H1 (cell line): ENCODE results near the gene DYNLT5.

ENCODE experiments used
- CTCF ChIP-seq, 3 experiments: IDR thresholded peaks; 1 replicate in 2 of 3; 2 replicates in 1 of 3; pipeline versions ENCODE4 v1.5.1 to v1.6.1; 2011; ENCODE audit warnings: low read length in 3 of 3, mild to moderate bottlenecking in 3 of 3, inconsistent platforms in 2 of 3, low read depth in 1 of 3, moderate library complexity in 1 of 3; ENCODE audit not compliant: insufficient read depth in 1 of 3; ENCODE audit errors: control extremely low read depth in 1 of 3
- FOSL1 ChIP-seq: IDR thresholded peaks from 2 replicates; pipeline ENCODE4 v1.6.1; 2011; ENCODE audit warnings: mild to moderate bottlenecking, low read depth, low read length, moderate library complexity; ENCODE audit not compliant: insufficient read depth

GRCh38 chr1:66770694-66771093 is 18.4 kb downstream of the DYNLT5 start:
- no peak for TF ChIP-seq CTCF (IDR thresholded peaks at IDR 0.05; ENCODE audit: control extremely low read depth in 1 of 3, insufficient read depth in 1 of 3, low read depth in 1 of 3, low read length in 3 of 3)
- no peak for TF ChIP-seq FOSL1
